Measurements from ENCODE around the gene PDE4DIP. TPM values are rescaled to one million over a fixed set of nuclear protein-coding genes. Genes with fewer than 3 reads are reported as not detected.
"Not testable (repeated sequence)": the region's sequence is repeated elsewhere in the genome, so short reads cannot be mapped to it uniquely, and the experiment has no call there.

The PDE4DIP gene
- total RNA-seq, 1 donor from 2014 or later, result 605 TPM

DNA sequence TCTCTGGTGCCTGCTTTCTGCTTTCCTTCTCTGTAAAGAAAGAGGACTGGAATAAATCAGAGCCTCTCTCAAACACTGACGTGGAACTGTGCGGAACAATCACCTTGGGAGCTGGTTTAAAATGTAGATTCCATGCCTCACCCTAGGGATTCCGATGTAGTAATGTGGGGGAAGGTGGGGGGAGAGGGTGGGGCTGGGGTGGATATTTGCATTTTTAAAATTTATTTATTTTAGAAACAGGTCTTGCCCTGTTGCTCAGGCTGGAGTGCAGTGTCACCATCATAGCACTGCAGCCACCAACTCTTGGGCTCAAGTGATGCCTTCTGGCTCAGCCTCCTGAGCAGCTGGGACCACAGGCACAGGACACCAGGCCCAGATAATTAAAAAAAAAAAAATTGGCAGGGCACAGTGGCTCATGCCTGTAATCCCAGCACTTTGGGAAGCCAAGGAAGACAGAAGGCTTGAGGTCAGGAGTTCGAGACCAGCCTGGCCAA is 45.9 kb downstream of the PDE4DIP start:
- not testable (repeated sequence) for H3K36me3 ChIP-seq (ENCODE audit: control insufficient read depth in 3 of 3, insufficient read depth in 3 of 3, low read length in 3 of 3); H3K4me1 ChIP-seq (ENCODE audit: control insufficient read depth in 3 of 3, insufficient read depth in 3 of 3, low read length in 3 of 3); H3K4me3 ChIP-seq (ENCODE audit: low read length in 3 of 3); H3K27me3 ChIP-seq (ENCODE audit: control insufficient read depth in 3 of 3, insufficient read depth in 3 of 3, low read length in 3 of 3); H3K9me3 ChIP-seq (ENCODE audit: control insufficient read depth in 3 of 3, low read length in 3 of 3); H3K27ac ChIP-seq (ENCODE audit: low read depth, low read length); H3K9ac ChIP-seq (ENCODE audit: low read depth in 1 of 3, low read length in 3 of 3)

DNA sequence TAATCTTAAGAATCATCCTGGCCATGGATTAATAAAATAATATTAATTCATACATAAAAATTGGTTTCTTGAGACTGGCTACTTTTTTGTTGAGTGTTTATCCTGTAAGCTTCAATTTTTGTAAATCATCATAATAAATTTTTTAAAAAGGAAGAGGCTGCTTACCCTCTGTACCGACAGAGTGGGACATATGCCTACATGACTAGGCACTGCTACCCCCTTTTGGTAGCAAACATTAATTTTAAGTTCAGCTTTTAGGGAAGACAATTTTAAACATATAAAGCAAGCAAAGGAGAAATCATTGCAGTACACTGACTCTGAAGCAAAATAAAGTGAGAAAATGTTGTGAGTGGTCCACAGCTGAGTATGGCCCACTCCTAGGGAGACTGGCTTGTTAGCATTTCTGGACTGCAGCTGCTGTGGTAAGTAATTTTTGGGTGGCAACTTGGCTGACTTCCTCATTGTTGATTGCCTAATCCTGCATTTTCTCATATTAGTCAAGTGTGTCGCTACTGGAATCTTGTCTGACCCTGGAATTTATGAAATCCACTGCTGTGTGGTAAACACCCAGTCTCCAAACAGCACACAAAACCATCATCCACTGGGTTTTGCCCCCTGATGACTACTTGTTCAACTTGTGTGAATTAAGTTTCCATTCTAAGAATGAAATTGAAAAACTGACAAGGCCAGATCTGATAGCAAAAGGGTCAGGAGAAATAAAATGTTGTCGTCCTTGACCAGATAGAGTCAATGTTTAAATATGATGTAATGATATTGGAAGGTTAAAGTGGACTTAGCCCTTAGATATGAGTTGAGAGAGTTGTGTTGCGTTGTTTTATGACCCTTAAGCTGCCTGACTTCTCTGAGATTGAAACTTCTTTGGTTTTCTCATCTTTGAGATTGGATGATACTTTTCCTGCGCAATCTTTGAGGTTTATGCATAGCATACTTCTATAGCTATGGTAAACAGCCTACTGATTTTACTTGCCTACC is 50.4 kb downstream of the PDE4DIP start:
- H3K4me1 ChIP-seq (ENCODE audit: control insufficient read depth in 3 of 3, insufficient read depth in 3 of 3, low read length in 3 of 3); H3K4me3 ChIP-seq (ENCODE audit: low read length in 3 of 3); H3K9me3 ChIP-seq (ENCODE audit: control insufficient read depth in 3 of 3, low read length in 3 of 3); H3K27ac ChIP-seq (ENCODE audit: low read depth, low read length); H3K9ac ChIP-seq (ENCODE audit: low read depth in 1 of 3, low read length in 3 of 3); H3K27me3 ChIP-seq (ENCODE audit: control insufficient read depth in 3 of 3, insufficient read depth in 3 of 3, low read length in 3 of 3); H3K36me3 ChIP-seq (ENCODE audit: control insufficient read depth in 3 of 3, insufficient read depth in 3 of 3, low read length in 3 of 3): not testable (repeated sequence)

- not testable (repeated sequence) for H3K9me3 ChIP-seq (ENCODE audit: control insufficient read depth in 3 of 3, low read length in 3 of 3); H3K36me3 ChIP-seq (ENCODE audit: control insufficient read depth in 3 of 3, insufficient read depth in 3 of 3, low read length in 3 of 3); H3K9ac ChIP-seq (ENCODE audit: low read depth in 1 of 3, low read length in 3 of 3); H3K4me1 ChIP-seq (ENCODE audit: control insufficient read depth in 3 of 3, insufficient read depth in 3 of 3, low read length in 3 of 3); H3K27me3 ChIP-seq (ENCODE audit: control insufficient read depth in 3 of 3, insufficient read depth in 3 of 3, low read length in 3 of 3); H3K27ac ChIP-seq (ENCODE audit: low read depth, low read length); H3K4me3 ChIP-seq (ENCODE audit: low read length in 3 of 3)
Observed at GRCh38 chr1:148900026-148900425, 55.8 kb downstream of the PDE4DIP start.

GRCh38 chr1:148900691-148901090 is 56.5 kb downstream of the PDE4DIP start:
- H3K4me1 ChIP-seq (ENCODE audit: control insufficient read depth in 3 of 3, insufficient read depth in 3 of 3, low read length in 3 of 3); H3K4me3 ChIP-seq (ENCODE audit: low read length in 3 of 3); H3K9me3 ChIP-seq (ENCODE audit: control insufficient read depth in 3 of 3, low read length in 3 of 3); H3K27me3 ChIP-seq (ENCODE audit: control insufficient read depth in 3 of 3, insufficient read depth in 3 of 3, low read length in 3 of 3); H3K9ac ChIP-seq (ENCODE audit: low read depth in 1 of 3, low read length in 3 of 3); H3K36me3 ChIP-seq (ENCODE audit: control insufficient read depth in 3 of 3, insufficient read depth in 3 of 3, low read length in 3 of 3): not testable (repeated sequence)
- H3K27ac ChIP-seq (ENCODE audit: low read depth, low read length), result peak overlapping the region; percentile 65

GRCh38 chr1:148901150-148901952 is 57.1 kb downstream of the PDE4DIP start:
- not testable (repeated sequence) for H3K4me3 ChIP-seq (ENCODE audit: low read length in 3 of 3); H3K27me3 ChIP-seq (ENCODE audit: control insufficient read depth in 3 of 3, insufficient read depth in 3 of 3, low read length in 3 of 3); H3K36me3 ChIP-seq (ENCODE audit: control insufficient read depth in 3 of 3, insufficient read depth in 3 of 3, low read length in 3 of 3); H3K4me1 ChIP-seq (ENCODE audit: control insufficient read depth in 3 of 3, insufficient read depth in 3 of 3, low read length in 3 of 3); H3K9ac ChIP-seq (ENCODE audit: low read depth in 1 of 3, low read length in 3 of 3); H3K9me3 ChIP-seq (ENCODE audit: control insufficient read depth in 3 of 3, low read length in 3 of 3)
- peak overlapping the region; percentile 65 for H3K27ac ChIP-seq (ENCODE audit: low read depth, low read length)

GRCh38 chr1:148901953-148902341 is 57.7 kb downstream of the PDE4DIP start:
- not testable (repeated sequence) for H3K4me3 ChIP-seq (ENCODE audit: low read length in 3 of 3); H3K27me3 ChIP-seq (ENCODE audit: control insufficient read depth in 3 of 3, insufficient read depth in 3 of 3, low read length in 3 of 3); H3K36me3 ChIP-seq (ENCODE audit: control insufficient read depth in 3 of 3, insufficient read depth in 3 of 3, low read length in 3 of 3); H3K9me3 ChIP-seq (ENCODE audit: control insufficient read depth in 3 of 3, low read length in 3 of 3); H3K9ac ChIP-seq (ENCODE audit: low read depth in 1 of 3, low read length in 3 of 3); H3K4me1 ChIP-seq (ENCODE audit: control insufficient read depth in 3 of 3, insufficient read depth in 3 of 3, low read length in 3 of 3)
- H3K27ac ChIP-seq (ENCODE audit: low read depth, low read length), result peak overlapping the region; percentile 65

- H3K27ac ChIP-seq (ENCODE audit: low read depth, low read length); H3K36me3 ChIP-seq (ENCODE audit: control insufficient read depth in 3 of 3, insufficient read depth in 3 of 3, low read length in 3 of 3); H3K4me1 ChIP-seq (ENCODE audit: control insufficient read depth in 3 of 3, insufficient read depth in 3 of 3, low read length in 3 of 3); H3K9ac ChIP-seq (ENCODE audit: low read depth in 1 of 3, low read length in 3 of 3); H3K27me3 ChIP-seq (ENCODE audit: control insufficient read depth in 3 of 3, insufficient read depth in 3 of 3, low read length in 3 of 3); H3K4me3 ChIP-seq (ENCODE audit: low read length in 3 of 3); H3K9me3 ChIP-seq (ENCODE audit: control insufficient read depth in 3 of 3, low read length in 3 of 3): not testable (repeated sequence)
Observed at GRCh38 chr1:148909219-148909826, 65.1 kb downstream of the PDE4DIP start.

DNA sequence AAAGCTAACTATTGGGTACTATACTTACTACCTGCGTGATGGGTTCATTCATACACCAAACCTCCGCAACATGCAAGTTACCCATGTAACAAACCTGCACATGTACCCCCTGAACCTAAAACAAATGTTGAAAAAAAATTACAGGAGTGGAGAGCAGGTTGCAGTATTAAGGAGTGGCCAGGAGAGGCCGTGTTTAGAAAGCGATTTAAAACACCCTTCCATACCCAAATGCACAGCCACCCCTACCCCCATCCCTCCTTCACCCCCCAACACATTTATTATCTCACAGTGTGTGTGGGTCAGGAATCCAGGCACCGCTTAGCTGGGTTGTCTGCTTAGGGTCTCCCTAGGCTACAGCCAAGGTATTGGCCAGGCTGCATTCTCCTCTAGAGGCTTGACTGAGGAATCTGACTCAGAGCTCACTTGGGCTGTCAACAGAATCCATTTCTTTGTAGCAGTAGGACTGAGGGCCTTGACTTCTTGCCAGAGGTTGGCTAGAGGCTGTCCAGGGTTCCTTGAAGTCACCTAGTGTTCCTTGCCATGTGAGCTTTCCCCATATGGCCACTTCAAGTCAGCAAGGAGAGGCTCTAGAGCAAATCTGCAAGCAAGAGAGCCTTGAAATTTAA is 67.2 kb downstream of the PDE4DIP start:
- not testable (repeated sequence) for H3K27ac ChIP-seq (ENCODE audit: low read depth, low read length)

GRCh38 chr1:148916222-148916621 is 72.0 kb downstream of the PDE4DIP start:
- not testable (repeated sequence) for H3K9ac ChIP-seq (ENCODE audit: low read depth in 1 of 3, low read length in 3 of 3); H3K27me3 ChIP-seq (ENCODE audit: control insufficient read depth in 3 of 3, insufficient read depth in 3 of 3, low read length in 3 of 3); H3K4me1 ChIP-seq (ENCODE audit: control insufficient read depth in 3 of 3, insufficient read depth in 3 of 3, low read length in 3 of 3); H3K9me3 ChIP-seq (ENCODE audit: control insufficient read depth in 3 of 3, low read length in 3 of 3); H3K36me3 ChIP-seq (ENCODE audit: control insufficient read depth in 3 of 3, insufficient read depth in 3 of 3, low read length in 3 of 3); H3K4me3 ChIP-seq (ENCODE audit: low read length in 3 of 3); H3K27ac ChIP-seq (ENCODE audit: low read depth, low read length)

More for the DNA sequence above, 67.2 kb downstream of the PDE4DIP start:
- H3K4me3 ChIP-seq (ENCODE audit: low read length in 3 of 3); H3K9ac ChIP-seq (ENCODE audit: low read depth in 1 of 3, low read length in 3 of 3); H3K27me3 ChIP-seq (ENCODE audit: control insufficient read depth in 3 of 3, insufficient read depth in 3 of 3, low read length in 3 of 3); H3K4me1 ChIP-seq (ENCODE audit: control insufficient read depth in 3 of 3, insufficient read depth in 3 of 3, low read length in 3 of 3); H3K36me3 ChIP-seq (ENCODE audit: control insufficient read depth in 3 of 3, insufficient read depth in 3 of 3, low read length in 3 of 3); H3K9me3 ChIP-seq (ENCODE audit: control insufficient read depth in 3 of 3, low read length in 3 of 3): not testable (repeated sequence)
